HepG2 (cell line): Measurements from ENCODE around the gene GLS2. TPM values are rescaled to one million over a fixed set of nuclear protein-coding genes. Genes with fewer than 3 reads are reported as not detected.
A peak's percentile ranks its signal among the peaks of the same experiment; 100 is the strongest.

ENCODE experiments used
- ARNT2 ChIP-seq: sonication (generic); formaldehyde crosslinking; IDR thresholded peaks from 2 replicates; pipeline ENCODE4 v1.8.0; 2022; ENCODE audit warnings: mild to moderate bottlenecking, low read depth, missing genetic modification reagents, moderate library complexity
- ATF7-NPFF ChIP-seq: sonication (generic); formaldehyde crosslinking; IDR thresholded peaks from 2 replicates; pipeline ENCODE4 v1.8.1; 2023; ENCODE audit warnings: mild to moderate bottlenecking, low read depth, missing genetic modification reagents, moderate library complexity
- BHLHE40 ChIP-seq: IDR thresholded peaks from 2 replicates; pipeline ENCODE4 v1.6.1; 2011; ENCODE audit warnings: low read length, improper control_type of control experiment
- GTF3A ChIP-seq: sonication (generic); formaldehyde crosslinking; conservative IDR thresholded peaks from 2 replicates; pipeline ENCODE4 v1.4.0; 2020; ENCODE audit warnings: mild to moderate bottlenecking, missing genetic modification reagents
- HNRNPL ChIP-seq: fragments of 200-400 bp; formaldehyde crosslinking; IDR thresholded peaks from 2 replicates; pipeline ENCODE4 v1.6.1; 2017; ENCODE audit warnings: mild to moderate bottlenecking, low read depth, low read length
- KDM2A ChIP-seq: sonication (generic); formaldehyde crosslinking; IDR thresholded peaks from 2 replicates; pipeline ENCODE4 v1.4.0; 2020; ENCODE audit warnings: low read depth, missing genetic modification reagents, borderline replicate concordance
- NCOA5 ChIP-seq: sonication (generic); formaldehyde crosslinking; IDR thresholded peaks from 2 replicates; pipeline ENCODE4 v1.4.0; 2020; ENCODE audit warnings: missing genetic modification reagents
- NPAS2 ChIP-seq: sonication (generic); formaldehyde crosslinking; IDR thresholded peaks from 2 replicates; pipeline ENCODE4 v1.8.0; 2022; ENCODE audit warnings: mild to moderate bottlenecking, missing genetic modification reagents, borderline replicate concordance
- NR2C2 ChIP-seq: sonication (generic); formaldehyde crosslinking; IDR thresholded peaks from 2 replicates; pipeline ENCODE4 v1.4.0; 2020; ENCODE audit warnings: missing genetic modification reagents, mild to moderate bottlenecking, moderate library complexity, borderline replicate concordance
- POLR2G ChIP-seq: fragments of 200-400 bp; formaldehyde crosslinking; IDR thresholded peaks from 2 replicates; pipeline ENCODE4 v1.6.1; 2018; ENCODE audit warnings: mild to moderate bottlenecking, low read depth, low read length, moderate library complexity
- RARA ChIP-seq: IDR thresholded peaks from 2 replicates; pipeline ENCODE4 v1.6.1; 2016; ENCODE audit warnings: missing genetic modification reagents, missing compliant biosample characterization
- ZFP36L2 ChIP-seq: sonication (generic); formaldehyde crosslinking; IDR thresholded peaks from 2 replicates; pipeline ENCODE4 v1.4.0; 2020; ENCODE audit warnings: missing genetic modification reagents
- ZNF101 ChIP-seq: sonication (generic); formaldehyde crosslinking; IDR thresholded peaks from 2 replicates; pipeline ENCODE4 v1.4.0; 2020; ENCODE audit warnings: mild to moderate bottlenecking, low read depth, missing genetic modification reagents, borderline replicate concordance
- ZNF180 ChIP-seq: sonication (generic); formaldehyde crosslinking; IDR thresholded peaks from 2 replicates; pipeline ENCODE4 v1.4.0; 2020; ENCODE audit warnings: low read depth, missing genetic modification reagents, borderline replicate concordance
- ZNF317 ChIP-seq: sonication (generic); formaldehyde crosslinking; IDR thresholded peaks from 2 replicates; pipeline ENCODE4 v1.5.0; 2020; ENCODE audit warnings: mild to moderate bottlenecking, missing genetic modification reagents
- ZNF367 ChIP-seq: sonication (generic); formaldehyde crosslinking; IDR thresholded peaks from 2 replicates; pipeline ENCODE4 v1.4.0; 2020; ENCODE audit warnings: missing genetic modification reagents, borderline replicate concordance
- ZNF761 ChIP-seq: sonication (generic); formaldehyde crosslinking; conservative IDR thresholded peaks from 2 replicates; pipeline ENCODE4 v1.4.0; 2020; ENCODE audit warnings: mild to moderate bottlenecking, missing genetic modification reagents
- ZSCAN21 ChIP-seq: sonication (generic); formaldehyde crosslinking; IDR thresholded peaks from 2 replicates; pipeline ENCODE4 v1.8.0; 2022; ENCODE audit warnings: mild to moderate bottlenecking, missing genetic modification reagents, moderate library complexity, borderline replicate concordance
- polyA plus RNA-seq, 8 experiments: library from polyadenylated mRNA; depleted of rRNA in 3 of 8; stranded (reverse) in 7 of 8; unstranded in 1 of 8; fragments of >200 nt; fragmentation: Illumina TruSeq in 4 of 8; extraction: Trizol in 4 of 8; gene quantifications; 2 replicates each; pipeline versions ENCODE4 v1.2.1 to v1.2.3, GENCODE V29; 2011 to 2016; ENCODE audit warnings: low read depth in 4 of 8, missing spikeins in 1 of 8, mixed read lengths in 1 of 8; ENCODE audit not compliant: insufficient read depth in 1 of 8
- total RNA-seq, 5 experiments: library from RNA; depleted of rRNA; stranded (reverse); fragments of >200 nt; fragmentation: Illumina TruSeq; extraction: Trizol; gene quantifications; 2 replicates each; pipeline ENCODE4 v1.2.3, GENCODE V29; 2016; ENCODE audit warnings: low read depth in 1 of 5
- TF ChIP-seq, protein P1 (sequence below): sonication (generic); formaldehyde crosslinking; conservative IDR thresholded peaks from 2 replicates; pipeline ENCODE4 v1.4.0; 2020; ENCODE audit warnings: missing genetic modification reagents
- TF ChIP-seq, protein P2 (sequence below): sonication (generic); formaldehyde crosslinking; IDR thresholded peaks from 2 replicates; pipeline ENCODE4 v1.5.0; 2020; ENCODE audit warnings: mild to moderate bottlenecking, missing genetic modification reagents, moderate library complexity
- TF ChIP-seq, protein P3 (sequence below): sonication (generic); formaldehyde crosslinking; IDR thresholded peaks from 2 replicates; pipeline ENCODE4 v1.4.0; 2020; ENCODE audit warnings: mild to moderate bottlenecking, missing genetic modification reagents
- TF ChIP-seq, protein P4 (sequence below): sonication (generic); formaldehyde crosslinking; IDR thresholded peaks from 2 replicates; pipeline ENCODE4 v1.5.0; 2020; ENCODE audit warnings: missing genetic modification reagents

Gene GLS2
- total and polyA plus RNA-seq, 2 of the 13 experiments (the other 11 are each of a cell fraction or from before 2014, with no cell fraction given): 8.6 to 12.2 TPM

DNA sequence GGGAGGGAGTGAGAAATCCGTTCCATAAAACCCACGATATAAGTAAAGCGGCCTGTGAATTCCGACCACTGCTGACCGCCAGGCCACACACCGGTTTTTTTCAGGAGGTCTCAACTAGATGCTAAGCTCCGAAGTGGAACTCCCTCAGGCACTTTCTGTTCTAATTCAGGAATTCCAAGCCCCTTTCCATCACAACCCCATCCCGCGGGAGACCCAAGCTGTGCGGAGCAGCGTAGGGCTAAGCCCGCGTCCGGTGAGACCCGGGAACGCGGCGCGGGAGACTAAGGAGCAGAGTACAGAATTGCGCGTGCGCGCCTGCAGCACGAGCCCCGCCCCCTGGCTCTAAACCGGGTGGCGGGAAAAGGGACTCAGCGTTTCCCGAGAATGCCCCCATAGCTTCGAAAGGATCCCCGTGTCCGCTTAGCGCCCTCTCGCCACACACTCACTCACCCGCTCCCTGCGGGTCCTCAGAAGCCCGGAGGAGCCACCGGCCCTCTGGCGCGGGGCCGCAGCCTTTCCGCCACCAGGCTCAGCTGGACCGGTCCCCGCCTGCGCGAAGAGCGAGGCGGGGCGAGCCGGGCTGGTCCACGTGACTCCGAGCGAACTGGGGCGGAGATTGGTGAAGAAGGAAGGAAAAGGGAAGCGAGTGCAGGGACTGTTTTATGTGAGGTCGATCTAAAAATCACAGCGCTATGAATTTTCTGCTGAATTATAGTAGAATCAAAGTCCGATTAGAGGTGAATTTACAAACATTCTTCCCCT lies 38.9 kb downstream of the GLS2 start, which contains the start of gene TIMELESS (continued):
- peak; percentile 81 for TF ChIP-seq ARNT2
- no peak for TF ChIP-seq ZFP36L2 (CRISPR knock-in tag)
- no peak; the same call in 1 of the 2 replicates for TF ChIP-seq NR2C2 (CRISPR knock-in tag)
- no peak for TF ChIP-seq ZNF761 (CRISPR knock-in tag)
- TF ChIP-seq RARA: 0 out of 2 replicates have a peak, but pooled peaks have one; percentile 28
- no peak for TF ChIP-seq ZNF101 (CRISPR knock-in tag)
- TF ChIP-seq, protein P1, sequence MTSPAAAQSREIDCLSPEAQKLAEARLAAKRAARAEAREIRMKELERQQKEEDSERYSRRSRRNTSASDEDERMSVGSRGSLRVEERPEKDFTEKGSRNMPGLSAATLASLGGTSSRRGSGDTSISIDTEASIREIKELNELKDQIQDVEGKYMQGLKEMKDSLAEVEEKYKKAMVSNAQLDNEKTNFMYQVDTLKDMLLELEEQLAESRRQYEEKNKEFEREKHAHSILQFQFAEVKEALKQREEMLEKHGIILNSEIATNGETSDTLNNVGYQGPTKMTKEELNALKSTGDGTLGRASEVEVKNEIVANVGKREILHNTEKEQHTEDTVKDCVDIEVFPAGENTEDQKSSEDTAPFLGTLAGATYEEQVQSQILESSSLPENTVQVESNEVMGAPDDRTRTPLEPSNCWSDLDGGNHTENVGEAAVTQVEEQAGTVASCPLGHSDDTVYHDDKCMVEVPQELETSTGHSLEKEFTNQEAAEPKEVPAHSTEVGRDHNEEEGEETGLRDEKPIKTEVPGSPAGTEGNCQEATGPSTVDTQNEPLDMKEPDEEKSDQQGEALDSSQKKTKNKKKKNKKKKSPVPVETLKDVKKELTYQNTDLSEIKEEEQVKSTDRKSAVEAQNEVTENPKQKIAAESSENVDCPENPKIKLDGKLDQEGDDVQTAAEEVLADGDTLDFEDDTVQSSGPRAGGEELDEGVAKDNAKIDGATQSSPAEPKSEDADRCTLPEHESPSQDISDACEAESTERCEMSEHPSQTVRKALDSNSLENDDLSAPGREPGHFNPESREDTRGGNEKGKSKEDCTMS (CRISPR knock-in tag): no peak
- TF ChIP-seq, protein P2, sequence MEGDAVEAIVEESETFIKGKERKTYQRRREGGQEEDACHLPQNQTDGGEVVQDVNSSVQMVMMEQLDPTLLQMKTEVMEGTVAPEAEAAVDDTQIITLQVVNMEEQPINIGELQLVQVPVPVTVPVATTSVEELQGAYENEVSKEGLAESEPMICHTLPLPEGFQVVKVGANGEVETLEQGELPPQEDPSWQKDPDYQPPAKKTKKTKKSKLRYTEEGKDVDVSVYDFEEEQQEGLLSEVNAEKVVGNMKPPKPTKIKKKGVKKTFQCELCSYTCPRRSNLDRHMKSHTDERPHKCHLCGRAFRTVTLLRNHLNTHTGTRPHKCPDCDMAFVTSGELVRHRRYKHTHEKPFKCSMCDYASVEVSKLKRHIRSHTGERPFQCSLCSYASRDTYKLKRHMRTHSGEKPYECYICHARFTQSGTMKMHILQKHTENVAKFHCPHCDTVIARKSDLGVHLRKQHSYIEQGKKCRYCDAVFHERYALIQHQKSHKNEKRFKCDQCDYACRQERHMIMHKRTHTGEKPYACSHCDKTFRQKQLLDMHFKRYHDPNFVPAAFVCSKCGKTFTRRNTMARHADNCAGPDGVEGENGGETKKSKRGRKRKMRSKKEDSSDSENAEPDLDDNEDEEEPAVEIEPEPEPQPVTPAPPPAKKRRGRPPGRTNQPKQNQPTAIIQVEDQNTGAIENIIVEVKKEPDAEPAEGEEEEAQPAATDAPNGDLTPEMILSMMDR (CRISPR knock-in tag): peak; percentile 45
- 0 out of 2 replicates have a peak, but pooled peaks have one; percentile 26 for TF ChIP-seq ZNF367
- peak; percentile 90; the same call in 1 of the 2 replicates for TF ChIP-seq ZNF317 (CRISPR knock-in tag)
- TF ChIP-seq, protein P3, sequence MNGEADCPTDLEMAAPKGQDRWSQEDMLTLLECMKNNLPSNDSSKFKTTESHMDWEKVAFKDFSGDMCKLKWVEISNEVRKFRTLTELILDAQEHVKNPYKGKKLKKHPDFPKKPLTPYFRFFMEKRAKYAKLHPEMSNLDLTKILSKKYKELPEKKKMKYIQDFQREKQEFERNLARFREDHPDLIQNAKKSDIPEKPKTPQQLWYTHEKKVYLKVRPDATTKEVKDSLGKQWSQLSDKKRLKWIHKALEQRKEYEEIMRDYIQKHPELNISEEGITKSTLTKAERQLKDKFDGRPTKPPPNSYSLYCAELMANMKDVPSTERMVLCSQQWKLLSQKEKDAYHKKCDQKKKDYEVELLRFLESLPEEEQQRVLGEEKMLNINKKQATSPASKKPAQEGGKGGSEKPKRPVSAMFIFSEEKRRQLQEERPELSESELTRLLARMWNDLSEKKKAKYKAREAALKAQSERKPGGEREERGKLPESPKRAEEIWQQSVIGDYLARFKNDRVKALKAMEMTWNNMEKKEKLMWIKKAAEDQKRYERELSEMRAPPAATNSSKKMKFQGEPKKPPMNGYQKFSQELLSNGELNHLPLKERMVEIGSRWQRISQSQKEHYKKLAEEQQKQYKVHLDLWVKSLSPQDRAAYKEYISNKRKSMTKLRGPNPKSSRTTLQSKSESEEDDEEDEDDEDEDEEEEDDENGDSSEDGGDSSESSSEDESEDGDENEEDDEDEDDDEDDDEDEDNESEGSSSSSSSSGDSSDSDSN: peak; percentile 59
- 0 out of 2 replicates have a peak, but pooled peaks have one; percentile 46 for TF ChIP-seq ZSCAN21
- peak; percentile 89 for TF ChIP-seq ATF7-NPFF (CRISPR knock-in tag)
- no peak; the same call in 1 of the 2 replicates for TF ChIP-seq GTF3A (CRISPR knock-in tag)
- TF ChIP-seq NCOA5 (CRISPR knock-in tag): no peak
- TF ChIP-seq, protein P4, sequence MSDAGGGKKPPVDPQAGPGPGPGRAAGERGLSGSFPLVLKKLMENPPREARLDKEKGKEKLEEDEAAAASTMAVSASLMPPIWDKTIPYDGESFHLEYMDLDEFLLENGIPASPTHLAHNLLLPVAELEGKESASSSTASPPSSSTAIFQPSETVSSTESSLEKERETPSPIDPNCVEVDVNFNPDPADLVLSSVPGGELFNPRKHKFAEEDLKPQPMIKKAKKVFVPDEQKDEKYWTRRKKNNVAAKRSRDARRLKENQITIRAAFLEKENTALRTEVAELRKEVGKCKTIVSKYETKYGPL (CRISPR knock-in tag): peak; percentile 32
- no peak for TF ChIP-seq ZNF180 (CRISPR knock-in tag)
- peak; percentile 69 for TF ChIP-seq KDM2A (CRISPR knock-in tag)
- 0 out of 2 replicates have a peak, but pooled peaks have one; percentile 26 for TF ChIP-seq HNRNPL
- peak; percentile 71 for TF ChIP-seq BHLHE40
- TF ChIP-seq POLR2G: peak; percentile 93
- TF ChIP-seq NPAS2 (CRISPR knock-in tag): peak; percentile 82; the same call in 1 of the 2 replicates
